ENCODE data around the gene ANXA6. TPM values are rescaled to one million over a fixed set of nuclear protein-coding genes. Genes with fewer than 3 reads are reported as not detected.
A peak's percentile ranks its signal among the peaks of the same experiment; 100 is the strongest.

The ANXA6 gene
- total and polyA plus RNA-seq, 10 of the 15 experiments (the other 5 are each of a cell fraction or from before 2014, with no cell fraction given): 44.0 to 571 (median 465) TPM

DNA sequence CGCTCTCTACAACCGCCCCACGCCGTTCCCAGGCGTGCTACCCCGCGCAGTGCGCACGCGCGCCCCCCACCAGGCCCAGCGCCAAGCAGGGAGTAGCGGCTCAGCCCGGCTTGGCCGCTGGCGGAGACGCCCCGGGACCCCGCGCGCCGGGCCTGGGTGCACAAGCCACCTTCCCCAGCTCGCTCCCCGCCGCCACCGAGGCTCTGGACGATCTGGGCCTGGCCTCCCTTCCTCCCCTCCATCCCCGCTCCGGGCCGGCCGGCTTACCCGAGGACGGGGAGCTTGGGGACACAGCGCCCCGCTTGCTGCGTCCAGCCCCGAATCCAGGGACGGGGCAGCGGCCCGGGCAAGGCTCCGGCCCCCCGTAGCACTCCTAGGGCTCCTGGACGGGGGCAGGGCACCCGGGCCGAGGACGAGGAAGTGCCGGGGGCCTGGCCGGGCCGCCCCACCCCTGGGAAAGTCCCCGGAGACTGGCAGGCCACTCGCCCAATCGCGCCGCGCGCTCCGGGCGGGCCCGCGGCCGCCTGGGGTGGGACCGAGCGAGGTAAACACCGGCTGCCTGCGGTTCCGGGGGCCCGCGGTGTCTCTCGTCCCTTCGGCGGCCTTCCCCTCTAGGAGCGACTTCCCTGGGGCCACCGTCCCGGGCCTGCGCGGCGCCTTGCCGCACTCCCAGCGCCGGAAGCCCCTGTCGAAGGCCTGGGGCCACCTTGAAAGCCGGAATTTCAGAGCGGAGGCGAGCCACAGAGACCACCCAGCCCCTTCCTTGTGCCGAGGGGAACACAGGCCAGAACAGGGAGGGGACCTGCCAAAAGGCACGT lies 76.8 kb downstream of the ANXA6 start, which contains the start of gene TNIP1:
Gene TNIP1, minus strand, starts transcription at position 422 of the 818 bp plus-strand sequence. CDS start 15,939 bp downstream, outside the sequence.
- CTCF ChIA-PET: interaction anchor here (0.7 to 8.0 kb wide), 15 partner anchors 9 to 141 kb away, joined by 3 to 90 read pairs (median 8); no protein-coding TSS in a partner anchor
- no peaks in the 10 kb centered on the region for H3K27me3 ChIP-seq (replicated peaks in 1 of 2; ENCODE audit: control insufficient read depth in 2 of 2, insufficient read depth in 2 of 2, low read length in 1 of 2)
- TF ChIP-seq ETV6 (conservative IDR thresholded peaks at IDR 0.05 in 1 of 2, IDR thresholded peaks at IDR 0.05 in 1 of 2; ENCODE audit: borderline replicate concordance in 1 of 2, low read depth in 1 of 2) (peak in 1 of 2 experiments; percentile 58; a peak in 1 of 4 replicates), SUPT20H (IDR thresholded peaks at IDR 0.05; ENCODE audit: borderline replicate concordance, control insufficient read depth, low read depth, low read length) (no peak), SMC3 (IDR thresholded peaks at IDR 0.05; ENCODE audit: borderline replicate concordance, low read length) (0 out of 2 replicates have a peak, but pooled peaks have one; percentile 1), MEF2B (IDR thresholded peaks at IDR 0.05; ENCODE audit: partially characterized antibody, poor library complexity, severe bottlenecking) (peak; percentile 46), ATF7 (IDR thresholded peaks at IDR 0.05; ENCODE audit: low read depth) (peak; percentile 36; the same call in 1 of the 2 replicates), MAX (IDR thresholded peaks at IDR 0.05; ENCODE audit: low read depth, low read length) (0 out of 2 replicates have a peak, but pooled peaks have one; percentile 36), ZBED1 (IDR thresholded peaks at IDR 0.05; ENCODE audit: borderline replicate concordance) (0 out of 2 replicates have a peak, but pooled peaks have one; percentile 21)
- TF ChIP-seq, protein P1, sequence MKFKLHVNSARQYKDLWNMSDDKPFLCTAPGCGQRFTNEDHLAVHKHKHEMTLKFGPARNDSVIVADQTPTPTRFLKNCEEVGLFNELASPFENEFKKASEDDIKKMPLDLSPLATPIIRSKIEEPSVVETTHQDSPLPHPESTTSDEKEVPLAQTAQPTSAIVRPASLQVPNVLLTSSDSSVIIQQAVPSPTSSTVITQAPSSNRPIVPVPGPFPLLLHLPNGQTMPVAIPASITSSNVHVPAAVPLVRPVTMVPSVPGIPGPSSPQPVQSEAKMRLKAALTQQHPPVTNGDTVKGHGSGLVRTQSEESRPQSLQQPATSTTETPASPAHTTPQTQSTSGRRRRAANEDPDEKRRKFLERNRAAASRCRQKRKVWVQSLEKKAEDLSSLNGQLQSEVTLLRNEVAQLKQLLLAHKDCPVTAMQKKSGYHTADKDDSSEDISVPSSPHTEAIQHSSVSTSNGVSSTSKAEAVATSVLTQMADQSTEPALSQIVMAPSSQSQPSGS (IDR thresholded peaks at IDR 0.05; ENCODE audit: low read length): no peak
- TF ChIP-seq, protein P2, sequence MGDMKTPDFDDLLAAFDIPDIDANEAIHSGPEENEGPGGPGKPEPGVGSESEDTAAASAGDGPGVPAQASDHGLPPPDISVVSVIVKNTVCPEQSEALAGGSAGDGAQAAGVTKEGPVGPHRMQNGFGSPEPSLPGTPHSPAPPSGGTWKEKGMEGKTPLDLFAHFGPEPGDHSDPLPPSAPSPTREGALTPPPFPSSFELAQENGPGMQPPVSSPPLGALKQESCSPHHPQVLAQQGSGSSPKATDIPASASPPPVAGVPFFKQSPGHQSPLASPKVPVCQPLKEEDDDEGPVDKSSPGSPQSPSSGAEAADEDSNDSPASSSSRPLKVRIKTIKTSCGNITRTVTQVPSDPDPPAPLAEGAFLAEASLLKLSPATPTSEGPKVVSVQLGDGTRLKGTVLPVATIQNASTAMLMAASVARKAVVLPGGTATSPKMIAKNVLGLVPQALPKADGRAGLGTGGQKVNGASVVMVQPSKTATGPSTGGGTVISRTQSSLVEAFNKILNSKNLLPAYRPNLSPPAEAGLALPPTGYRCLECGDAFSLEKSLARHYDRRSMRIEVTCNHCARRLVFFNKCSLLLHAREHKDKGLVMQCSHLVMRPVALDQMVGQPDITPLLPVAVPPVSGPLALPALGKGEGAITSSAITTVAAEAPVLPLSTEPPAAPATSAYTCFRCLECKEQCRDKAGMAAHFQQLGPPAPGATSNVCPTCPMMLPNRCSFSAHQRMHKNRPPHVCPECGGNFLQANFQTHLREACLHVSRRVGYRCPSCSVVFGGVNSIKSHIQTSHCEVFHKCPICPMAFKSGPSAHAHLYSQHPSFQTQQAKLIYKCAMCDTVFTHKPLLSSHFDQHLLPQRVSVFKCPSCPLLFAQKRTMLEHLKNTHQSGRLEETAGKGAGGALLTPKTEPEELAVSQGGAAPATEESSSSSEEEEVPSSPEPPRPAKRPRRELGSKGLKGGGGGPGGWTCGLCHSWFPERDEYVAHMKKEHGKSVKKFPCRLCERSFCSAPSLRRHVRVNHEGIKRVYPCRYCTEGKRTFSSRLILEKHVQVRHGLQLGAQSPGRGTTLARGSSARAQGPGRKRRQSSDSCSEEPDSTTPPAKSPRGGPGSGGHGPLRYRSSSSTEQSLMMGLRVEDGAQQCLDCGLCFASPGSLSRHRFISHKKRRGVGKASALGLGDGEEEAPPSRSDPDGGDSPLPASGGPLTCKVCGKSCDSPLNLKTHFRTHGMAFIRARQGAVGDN (IDR thresholded peaks at IDR 0.05): peak; percentile 82
- TF ChIP-seq, protein P3, sequence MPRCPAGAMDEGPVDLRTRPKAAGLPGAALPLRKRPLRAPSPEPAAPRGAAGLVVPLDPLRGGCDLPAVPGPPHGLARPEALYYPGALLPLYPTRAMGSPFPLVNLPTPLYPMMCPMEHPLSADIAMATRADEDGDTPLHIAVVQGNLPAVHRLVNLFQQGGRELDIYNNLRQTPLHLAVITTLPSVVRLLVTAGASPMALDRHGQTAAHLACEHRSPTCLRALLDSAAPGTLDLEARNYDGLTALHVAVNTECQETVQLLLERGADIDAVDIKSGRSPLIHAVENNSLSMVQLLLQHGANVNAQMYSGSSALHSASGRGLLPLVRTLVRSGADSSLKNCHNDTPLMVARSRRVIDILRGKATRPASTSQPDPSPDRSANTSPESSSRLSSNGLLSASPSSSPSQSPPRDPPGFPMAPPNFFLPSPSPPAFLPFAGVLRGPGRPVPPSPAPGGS (IDR thresholded peaks at IDR 0.05; ENCODE audit: borderline replicate concordance, insufficient read depth, low read depth, low read length, poor library complexity, severe bottlenecking): peak; percentile 18

More for the DNA sequence above, 76.8 kb downstream of the ANXA6 start, which contains the start of gene TNIP1:
- FAIRE-seq (no peak), DNase-seq (ENCODE audit: low read depth, low spot score) (no peak), ATAC-seq (peak; percentile 78)
- peak within 1 kb of the TSS; percentile 100 for H3K4me2 ChIP-seq (ENCODE audit: control insufficient read depth, insufficient read depth)
- under 1% methylated on average over 71 of the region's 86 CpGs for whole genome bisulfite sequencing (ENCODE audit: insufficient coverage, insufficient replicate concordance, low lambda C conversion rate, missing lambda C conversion rate)
- POLR2A ChIA-PET: interaction anchor here (0.5 to 14.3 kb wide), 16 partner anchors 9 to 153 kb away, joined by 3 to 222 read pairs (median 8); partner anchors contain the start of genes ANXA6 and CCDC69
- H3K4me1 ChIP-seq (ENCODE audit: control insufficient read depth, insufficient read depth, low read length): peaks cover 44% of the 10 kb centered on the region
- RAD21 ChIA-PET (ENCODE audit: unreplicated experiment): interaction anchor here (0.7 to 8.5 kb wide), 19 partner anchors 9 to 176 kb away, joined by 3 to 94 read pairs (median 5); partner anchors contain the start of genes ANXA6 and GM2A
- H3K9ac ChIP-seq (ENCODE audit: control insufficient read depth, insufficient read depth, low read length): peak within 1 kb of the TSS; percentile 93
- SMC1A ChIA-PET (ENCODE audit: uncharacterized antibody, unreplicated experiment): interaction anchor here (0.6 to 7.7 kb wide), 18 partner anchors 9 to 158 kb away, joined by 3 to 125 read pairs (median 6); no protein-coding TSS in a partner anchor
- peaks cover 10% of the 10 kb centered on the region for H4K20me1 ChIP-seq (ENCODE audit: control insufficient read depth, insufficient read depth)
- peaks cover 98% of the 10 kb centered on the region for H3K79me2 ChIP-seq (ENCODE audit: control insufficient read depth, insufficient read depth, low read length)
- peak within 1 kb of the TSS; percentile 89 for H3K4me3 ChIP-seq
- peak within 1 kb of the TSS; percentile 90 for H3K27ac ChIP-seq (ENCODE audit: control insufficient read depth, insufficient read depth)
- intact Hi-C loops (cut with micrococcal nuclease; ENCODE audit: unreplicated experiment) (loop anchor here (2.0 to 5.0 kb wide), 3 partner anchors 20 to 131 kb away; partner anchors contain the start of gene ANXA6), in situ Hi-C loops (cut with MboI) (no loop called here)
- peak within 1 kb of the TSS; percentile 34; the same call in 1 of the 2 replicates for H2AFZ ChIP-seq (ENCODE audit: control insufficient read depth, low read depth, low read length)
- H3K9me3 ChIP-seq (replicated peaks; ENCODE audit: control insufficient read depth, insufficient read depth, low read length): no peaks in the 10 kb centered on the region
- peaks cover 3 to 25% of the 10 kb centered on the region in 2 experiments for H3K36me3 ChIP-seq (ENCODE audit: control insufficient read depth in 2 of 2, insufficient read depth in 2 of 2, low read length in 1 of 2)
- no TSS peak for BruUV-seq (replicated peaks)
